Measurements from ENCODE around the gene TP53AIP1. TPM values are rescaled to one million over a fixed set of nuclear protein-coding genes. Genes with fewer than 3 reads are reported as not detected.

TP53AIP1 gene
- total and polyA plus RNA-seq, 9 of the 15 experiments (the other 6 are each of a cell fraction or from before 2014, with no cell fraction given), result not detected

- TF ChIP-seq ZNF318 (IDR thresholded peaks at IDR 0.05; ENCODE audit: borderline replicate concordance in 1 of 2, low read depth in 1 of 2), result no peak
- no peak for TF ChIP-seq SMARCC2 (IDR thresholded peaks at IDR 0.05; ENCODE audit: low read depth)
- no peak for TF ChIP-seq PHTF2 (CRISPR knock-in tag; IDR thresholded peaks at IDR 0.05)
- TF ChIP-seq HBP1 (CRISPR knock-in tag; IDR thresholded peaks at IDR 0.05), result no peak
- TF ChIP-seq RBM22 (IDR thresholded peaks at IDR 0.05; ENCODE audit: low read depth, low read length, poor library complexity, severe bottlenecking), result no peak
Observed at GRCh38 chr11:128910576-128910975, 32.1 kb downstream of the TP53AIP1 start (continued).

Data from K562 (cell line).